GM19455 (cell line): Measurements from ENCODE around the gene ZEB1.

Experiments used
- ATAC-seq: cut with Tn5 transposase; IDR thresholded peaks from one replicate; pipeline ENCODE4 v1.9.1; 2021; ENCODE audit not compliant: unreplicated experiment

The ZEB1 gene

GRCh38 chr10:31574577-31574976 is 255.6 kb downstream of the ZEB1 start:
- no peak for ATAC-seq

GRCh38 chr10:31578181-31578852 is 259.3 kb downstream of the ZEB1 start:
- no peak for ATAC-seq

GRCh38 chr10:31578951-31579350 is 259.9 kb downstream of the ZEB1 start:
- no peak for ATAC-seq
